Putamen (tissue), 1 donor: Measurements from ENCODE around the gene DYSF.
"Not testable (repeated sequence)": the region's sequence is repeated elsewhere in the genome, so short reads cannot be mapped to it uniquely, and the experiment has no call there.

ENCODE experiments used
- DNase-seq: peaks from one replicate; pipeline ENCODE4 v3.0.0-alpha.2; 2016; ENCODE audit warnings: low spot score

The DYSF gene

GRCh38 chr2:71472019-71472418, 18.7 kb downstream of the DYSF start:
- DNase-seq: no peak

GRCh38 chr2:71473346-71474031, 20.1 kb downstream of the DYSF start:
- no peak for DNase-seq

GRCh38 chr2:71474116-71474743, 20.9 kb downstream of the DYSF start:
- DNase-seq: no peak

- DNase-seq: no peak
Measured at GRCh38 chr2:71474744-71475397, 21.5 kb downstream of the DYSF start.

GRCh38 chr2:71476495-71476894, 23.1 kb downstream of the DYSF start:
- no peak for DNase-seq

GRCh38 chr2:71477231-71477691, 23.9 kb downstream of the DYSF start:
- no peak for DNase-seq

- no peak for DNase-seq
Measured at GRCh38 chr2:71478806-71479205, 25.4 kb downstream of the DYSF start.

GRCh38 chr2:71479261-71479660, 25.9 kb downstream of the DYSF start:
- no peak for DNase-seq

- no peak for DNase-seq
Measured at GRCh38 chr2:71481111-71481510, 27.8 kb downstream of the DYSF start.

- no peak for DNase-seq
Measured at GRCh38 chr2:71482055-71482454, 28.7 kb downstream of the DYSF start.

- DNase-seq: no peak
Measured at GRCh38 chr2:71483246-71483645, 29.9 kb downstream of the DYSF start.

GRCh38 chr2:71484354-71484753, 31.0 kb downstream of the DYSF start:
- DNase-seq: no peak

- no peak for DNase-seq
Measured at GRCh38 chr2:71486881-71487640, 33.7 kb downstream of the DYSF start.

GRCh38 chr2:71491551-71491950, 38.2 kb downstream of the DYSF start:
- DNase-seq: not testable (repeated sequence)

GRCh38 chr2:71492112-71492511, 38.8 kb downstream of the DYSF start:
- no peak for DNase-seq

- DNase-seq: no peak
Measured at GRCh38 chr2:71494091-71494490, 40.7 kb downstream of the DYSF start.

GRCh38 chr2:71494523-71495155, 41.3 kb downstream of the DYSF start:
- DNase-seq: no peak

GRCh38 chr2:71496156-71496770, 42.9 kb downstream of the DYSF start:
- no peak for DNase-seq

- DNase-seq: no peak
Measured at GRCh38 chr2:71498261-71498701, 44.9 kb downstream of the DYSF start.

- no peak for DNase-seq
Measured at GRCh38 chr2:71499691-71500090, 46.3 kb downstream of the DYSF start.

GRCh38 chr2:71500426-71501079, 47.2 kb downstream of the DYSF start:
- no peak for DNase-seq
